Measurements from ENCODE around the gene CYP4Z1.
"Not testable (repeated sequence)": the region's sequence is repeated elsewhere in the genome, so short reads cannot be mapped to it uniquely, and the experiment has no call there.

CYP4Z1 gene

DNA sequence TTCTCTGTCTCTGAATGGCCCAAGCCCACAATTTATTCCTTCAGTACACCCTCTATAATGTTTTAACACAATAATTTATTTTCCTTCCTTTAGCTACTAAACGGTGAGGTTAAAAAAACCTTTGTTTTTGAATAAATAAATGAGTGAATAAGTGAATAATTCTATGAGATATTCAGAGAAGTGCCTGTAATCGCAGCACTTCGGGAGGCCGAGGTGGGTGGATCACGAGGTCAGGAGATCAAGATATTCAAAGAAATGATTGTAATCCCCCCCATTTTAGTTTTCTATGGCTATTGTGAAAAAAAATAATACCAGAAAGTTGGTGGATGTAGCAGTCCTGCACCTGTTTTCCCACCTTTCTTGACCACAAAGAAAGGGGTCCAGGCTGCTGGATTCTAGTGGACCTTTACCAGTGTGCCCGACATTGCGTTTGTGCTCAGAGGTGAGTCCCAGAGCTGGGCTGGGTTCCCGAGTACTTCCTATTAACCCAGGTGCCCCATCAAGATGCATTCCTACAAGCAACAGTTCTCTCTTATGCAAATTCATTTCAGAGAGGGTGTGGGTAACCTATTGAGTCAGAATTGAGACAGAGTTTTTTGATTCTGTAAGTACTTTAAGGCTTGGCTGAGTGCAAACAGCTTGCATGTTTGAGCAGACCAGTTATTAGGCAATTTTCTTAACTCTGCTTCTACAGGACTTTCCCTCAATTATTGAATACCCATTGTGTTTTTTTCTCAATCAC is 62.6 kb downstream of the CYP4Z1 start:
- DNase-seq: not testable (repeated sequence)

DNA sequence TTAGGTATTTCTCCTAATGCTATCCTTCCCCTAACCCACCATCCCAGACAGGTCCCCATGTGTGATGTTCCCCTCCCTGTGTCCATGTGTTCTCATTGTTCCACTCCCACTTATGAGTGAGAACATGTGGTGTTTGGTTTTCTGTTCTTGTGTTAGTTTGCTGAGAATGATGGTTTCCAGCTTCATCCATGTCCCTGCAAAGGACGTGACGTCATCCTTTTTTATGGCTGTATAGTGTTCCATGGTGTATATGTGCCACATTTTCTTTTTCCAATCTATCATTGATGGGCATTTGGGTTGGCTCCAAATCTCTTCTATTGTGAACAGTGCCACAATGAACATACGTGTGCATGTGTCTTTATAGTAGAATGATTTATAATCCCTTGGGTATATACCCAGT is 65.6 kb downstream of the CYP4Z1 start:
- DNase-seq: not testable (repeated sequence)

DNA sequence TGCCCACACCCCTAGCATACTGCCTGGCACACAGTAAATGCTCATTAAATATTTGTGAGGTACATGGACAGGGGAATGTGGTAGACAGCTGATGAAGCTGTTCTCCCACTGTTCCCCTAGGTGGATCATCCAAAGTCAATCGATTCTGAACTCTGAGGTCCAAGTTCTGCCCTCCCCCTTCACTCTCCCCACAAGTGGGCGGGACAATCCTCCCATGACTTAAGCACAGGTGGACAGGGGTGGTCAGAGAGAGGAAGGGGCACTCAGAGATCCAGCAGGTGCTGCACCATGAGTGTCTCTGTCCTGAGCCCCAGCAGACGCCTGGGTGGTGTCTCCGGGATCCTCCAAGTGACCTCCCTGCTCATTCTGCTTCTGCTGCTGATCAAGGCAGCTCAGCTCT is 70.2 kb downstream of the CYP4Z1 start, which contains the start of gene CYP4A22:
Gene CYP4A22 (plus strand): TSS at position 244 of the 400 bp plus-strand sequence. CDS start 45 bp downstream, at position 289.
- no peak for DNase-seq

DNA sequence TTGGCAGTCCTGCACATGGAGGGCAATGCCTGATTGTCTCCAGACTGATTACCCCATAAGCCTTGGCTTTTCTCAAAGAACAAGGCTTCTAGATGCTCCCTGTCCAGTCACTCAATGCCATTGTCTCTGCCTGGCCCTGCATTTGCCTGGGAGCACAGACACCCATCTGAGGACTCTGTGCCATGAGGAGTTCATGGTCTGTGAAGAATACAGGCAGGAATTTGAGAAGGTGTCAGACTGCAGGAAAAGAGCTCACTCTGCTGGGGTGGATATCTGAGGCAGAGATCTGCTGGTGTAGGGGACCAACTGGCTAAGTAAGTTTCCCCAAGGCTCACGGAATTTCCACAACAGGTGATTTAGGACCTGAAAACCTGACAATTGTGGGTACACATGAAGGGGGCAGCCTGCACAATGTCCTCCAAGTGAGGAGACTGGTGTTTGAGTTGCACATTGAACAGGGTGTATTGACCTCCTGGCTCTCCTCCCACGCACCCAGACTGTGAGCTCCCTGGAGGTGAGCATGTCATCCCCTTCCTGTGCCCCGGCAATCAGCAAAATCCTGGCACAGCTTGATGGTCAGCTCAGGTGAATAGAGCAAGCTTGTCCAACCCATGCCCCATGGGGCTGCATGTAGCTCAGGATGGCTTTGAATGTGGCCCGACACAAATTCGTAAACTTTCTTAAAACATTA is 71.0 kb downstream of the CYP4Z1 start:
- no peak for DNase-seq

DNA sequence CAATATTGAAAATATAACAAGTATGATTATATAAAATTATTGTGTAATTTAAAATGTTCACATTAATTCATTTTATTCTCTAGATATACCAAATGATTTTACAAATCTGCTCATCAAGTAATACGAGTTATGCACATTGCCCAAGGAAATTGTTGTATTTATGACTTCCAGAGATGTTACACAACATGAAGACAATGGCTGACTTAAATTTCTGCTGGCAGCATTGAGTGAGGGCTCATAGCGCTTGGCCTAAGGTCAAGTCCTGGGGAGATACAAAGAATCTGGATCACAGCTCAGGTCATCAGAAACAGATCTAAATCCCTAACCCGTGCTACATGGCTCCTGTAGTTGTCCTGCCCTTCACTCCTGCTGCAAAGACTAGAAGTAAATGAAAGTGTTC is 73.3 kb downstream of the CYP4Z1 start:
- not testable (repeated sequence) for DNase-seq

DNA sequence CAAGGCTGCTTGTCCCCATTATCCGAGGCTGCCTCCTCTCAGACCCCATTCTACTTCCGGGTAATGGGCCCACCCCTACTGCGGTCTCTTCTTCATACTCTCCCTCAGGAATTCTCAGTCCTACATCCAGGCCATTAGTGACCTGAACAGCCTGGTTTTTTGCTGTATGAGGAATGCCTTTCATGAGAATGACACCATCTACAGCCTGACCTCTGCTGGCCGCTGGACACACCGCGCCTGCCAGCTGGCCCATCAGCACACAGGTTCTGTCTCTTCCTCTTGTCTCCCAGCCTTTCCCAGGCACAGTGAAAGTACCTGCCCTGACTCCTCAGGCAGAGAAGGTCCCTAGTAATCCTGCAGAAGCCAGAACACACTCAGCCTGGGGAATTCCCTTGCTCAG is 76.6 kb downstream of the CYP4Z1 start:
- DNase-seq: not testable (repeated sequence)

DNA sequence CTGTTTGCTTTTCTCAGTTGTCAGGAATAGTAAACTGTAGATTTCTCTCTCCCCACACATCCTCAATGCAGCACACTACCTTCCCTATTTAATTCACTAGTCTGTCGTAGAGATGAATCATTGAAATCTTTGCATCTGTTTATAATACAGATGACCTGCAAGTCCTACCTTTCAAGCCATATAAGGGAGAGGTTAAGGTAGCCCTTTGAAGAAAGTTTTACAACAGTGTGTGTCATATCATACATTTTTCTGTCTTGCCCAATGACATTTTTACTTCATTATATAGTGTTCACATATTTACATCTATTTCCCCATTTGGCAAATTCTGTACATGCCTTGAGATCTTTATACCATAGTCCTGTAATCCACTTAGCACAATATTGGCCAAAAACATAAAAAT is 79.5 kb downstream of the CYP4Z1 start:
- DNase-seq: not testable (repeated sequence)

DNA sequence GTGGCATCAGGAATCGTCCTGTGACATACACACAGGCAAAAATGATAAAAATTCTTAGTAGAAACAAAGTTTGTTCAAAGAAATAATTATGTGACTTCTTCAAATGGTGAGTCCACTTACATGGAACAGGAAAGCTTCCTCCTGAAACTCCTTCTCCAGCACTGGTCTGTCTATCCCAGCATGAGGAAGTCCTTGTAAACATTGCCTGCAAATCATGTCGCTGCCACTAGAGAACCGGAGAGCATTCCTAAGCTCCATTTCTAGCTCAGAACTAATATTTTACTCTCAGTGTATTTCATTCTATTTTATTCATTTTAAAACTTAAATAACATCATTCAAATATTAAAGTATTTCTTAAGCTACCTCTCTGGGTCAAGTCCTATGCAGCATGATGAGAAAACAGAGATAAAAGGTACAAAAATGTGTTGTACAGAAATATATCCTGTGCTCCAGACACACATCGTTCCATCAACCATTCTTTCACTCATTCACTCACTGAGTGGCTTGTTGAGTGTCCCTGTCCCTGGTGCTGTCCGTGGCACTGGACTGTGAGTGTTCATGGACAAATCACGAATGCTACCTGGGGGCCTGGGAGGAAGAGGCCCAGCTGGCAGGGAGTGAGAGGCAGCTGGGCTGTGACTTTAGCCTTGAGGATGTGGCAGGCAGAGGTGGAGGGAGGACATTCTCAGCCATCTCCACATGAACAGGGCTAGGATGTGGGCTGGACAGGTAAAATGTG is 80.2 kb downstream of the CYP4Z1 start:
- no peak for DNase-seq

DNA sequence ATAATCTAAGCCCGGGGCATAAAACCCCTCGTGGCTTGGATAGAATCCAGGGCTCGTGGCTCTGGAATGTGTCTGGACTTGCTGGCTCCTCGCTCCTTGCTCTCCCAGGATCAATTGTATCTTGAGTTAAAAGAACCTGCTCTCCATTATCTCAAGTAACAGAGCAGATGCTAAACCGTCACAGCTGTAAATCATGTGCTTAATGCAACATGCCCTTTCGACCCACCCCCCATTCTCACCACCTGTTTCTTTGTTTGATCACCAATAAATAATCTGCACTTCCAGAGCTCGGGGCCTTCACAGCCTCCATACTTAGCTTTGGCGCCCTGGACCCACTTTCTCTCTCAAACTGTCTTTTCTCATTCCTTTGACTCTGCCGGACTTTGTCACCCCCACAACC is 82.1 kb downstream of the CYP4Z1 start:
- not testable (repeated sequence) for DNase-seq

DNA sequence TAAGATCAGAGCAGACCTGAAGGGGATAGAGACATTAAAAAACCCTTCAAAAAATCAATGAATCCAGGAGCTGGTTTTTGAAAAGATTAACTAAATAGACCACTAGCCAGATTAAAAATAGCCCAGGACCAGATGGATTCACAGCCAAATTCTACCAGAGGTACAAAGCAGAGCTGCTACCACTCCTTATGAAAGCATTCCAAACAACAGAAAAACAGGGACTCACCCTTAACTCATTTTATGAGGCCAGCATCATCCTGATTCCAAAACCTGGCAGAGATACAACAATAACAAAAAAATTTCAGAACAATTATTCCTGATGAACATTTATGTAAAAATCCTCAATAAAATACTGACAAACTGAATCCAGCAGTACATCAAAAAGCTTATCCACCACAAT is 89.4 kb downstream of the CYP4Z1 start:
- DNase-seq: not testable (repeated sequence)

DNA sequence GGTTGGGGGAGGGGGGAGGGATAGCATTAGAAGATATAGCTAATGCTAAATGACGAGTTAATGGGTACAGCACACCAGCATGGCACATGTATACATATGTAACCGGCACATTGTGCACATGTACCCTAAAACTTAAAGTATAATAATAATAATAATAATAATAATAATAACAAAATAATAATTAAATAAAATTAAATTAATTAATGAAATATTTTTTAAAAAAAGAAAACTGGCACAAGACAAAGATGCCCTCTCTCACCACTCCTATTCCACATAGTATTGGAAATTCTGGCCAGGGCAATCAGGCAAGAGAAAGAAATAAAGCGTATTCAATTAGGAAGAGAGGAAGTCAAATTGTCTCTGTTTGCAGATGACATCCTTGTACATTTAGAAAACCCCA is 90.9 kb downstream of the CYP4Z1 start:
- not testable (repeated sequence) for DNase-seq

DNA sequence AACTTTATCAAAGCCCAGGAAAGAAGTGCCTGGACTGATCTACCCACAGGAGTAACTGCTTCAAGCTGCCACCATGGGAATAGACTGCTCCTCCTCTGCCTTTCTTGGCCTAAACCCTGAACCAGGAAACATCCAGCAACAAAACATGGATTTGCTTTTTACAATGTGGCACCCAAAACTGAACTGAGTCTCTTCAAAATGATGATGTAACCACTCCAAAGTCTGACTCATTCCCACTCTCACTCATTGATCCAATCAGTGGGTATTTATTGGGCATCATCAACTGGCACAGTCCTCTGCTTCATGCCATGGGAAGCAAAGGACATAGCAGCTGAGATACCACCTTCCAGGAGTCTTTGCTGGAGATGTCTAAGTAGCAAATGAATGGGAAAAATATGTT is 93.7 kb downstream of the CYP4Z1 start:
- DNase-seq: no peak

DNA sequence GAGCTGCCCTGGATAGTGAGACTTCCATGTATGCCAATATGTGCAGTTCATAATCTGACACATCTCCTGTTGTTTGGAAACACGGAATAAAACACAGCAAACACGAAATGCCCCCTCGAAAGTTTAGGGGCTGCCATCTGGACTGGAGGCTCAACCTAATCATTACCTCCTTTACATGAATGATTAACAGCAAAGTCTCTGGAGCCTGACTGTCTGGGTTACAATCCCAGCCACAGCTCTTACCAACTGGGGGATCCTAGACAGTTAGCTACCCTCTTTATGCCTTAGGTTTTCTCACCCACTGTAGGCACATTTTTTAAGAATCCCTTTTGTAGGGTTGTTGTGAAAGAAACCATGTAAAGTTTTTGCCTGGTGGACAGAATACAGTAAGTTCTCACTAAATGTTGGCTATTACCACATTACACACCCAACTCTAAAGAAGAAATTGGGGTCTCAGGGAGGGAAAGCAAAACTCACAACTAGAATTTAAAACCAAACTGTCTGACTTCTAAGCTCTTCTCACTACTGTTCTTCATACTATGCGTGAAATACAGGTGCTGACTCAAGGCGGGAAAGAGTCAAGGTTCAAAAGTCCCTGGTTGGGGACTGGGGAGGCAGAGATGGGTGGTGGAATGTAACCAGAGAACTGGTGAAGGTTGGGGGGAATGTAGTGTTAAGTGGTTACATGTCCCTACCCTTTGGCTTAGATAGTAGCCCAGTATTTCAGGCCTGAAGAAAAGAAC is 94.4 kb downstream of the CYP4Z1 start:
- no peak for DNase-seq

DNA sequence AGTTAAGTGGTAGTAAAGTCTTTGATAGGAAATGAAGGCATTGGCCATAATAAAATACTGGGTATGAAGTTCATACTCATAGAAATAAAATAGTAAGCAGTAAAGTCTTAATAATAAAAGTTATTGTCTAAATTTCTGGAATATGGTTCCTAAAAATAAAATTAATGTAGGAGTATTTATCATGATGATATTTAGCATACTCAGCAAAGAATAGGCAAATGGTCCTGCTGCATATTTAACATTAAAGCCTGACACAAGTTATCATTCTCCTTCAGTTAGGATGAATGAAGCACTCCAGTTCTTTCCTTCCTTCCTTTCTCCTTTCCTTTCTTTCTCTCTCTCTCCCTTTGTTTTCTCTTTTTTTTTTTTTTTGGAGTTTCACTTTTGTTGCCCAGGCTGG is 97.5 kb downstream of the CYP4Z1 start:
- DNase-seq: no peak
